CD8-positive, alpha-beta memory T cell (primary cell): ENCODE measurements around the gene MYBPC2. TPM values are rescaled to one million over a fixed set of nuclear protein-coding genes. Genes with fewer than 3 reads are reported as not detected.
A peak's percentile ranks its signal among the peaks of the same experiment; 100 is the strongest.

ENCODE experiments used
- CTCF ChIA-PET: fragments of 350-600 bp; sonication (Branson Sonifier 250); formaldehyde crosslinking; loops from one replicate; lab custom pipeline; 2021; ENCODE audit warnings: antibody characterized with exemption; lab: Charles Lee
- POLR2A ChIA-PET: fragments of 350-600 bp; sonication (Branson Sonifier 250); formaldehyde crosslinking; loops from one replicate; lab custom pipeline; 2021; ENCODE audit warnings: antibody characterized with exemption; lab: Charles Lee
- DNase-seq, 5 donors: peaks; one replicate each; pipeline versions ENCODE4 v3.0.0 to v3.0.0-alpha.2; 2020 to 2022; ENCODE audit warnings: mixed read lengths in 1 of 5
- H3K27ac ChIP-seq: one replicate; pipeline ENCODE4 v1.7.0; 2013; ENCODE audit warnings: low read depth, mild to moderate bottlenecking, low read length, moderate library complexity
- H3K27me3 ChIP-seq: 2 replicates; pipeline ENCODE4 v1.7.0; 2013; ENCODE audit warnings: low read length, mild to moderate bottlenecking; ENCODE audit not compliant: insufficient read depth, poor library complexity, severe bottlenecking
- H3K36me3 ChIP-seq: 2 replicates; pipeline ENCODE4 v1.7.0; 2013; ENCODE audit warnings: mild to moderate bottlenecking, low read length, moderate library complexity; ENCODE audit not compliant: insufficient read depth
- H3K4me1 ChIP-seq: 2 replicates; pipeline ENCODE4 v1.7.0; 2013; ENCODE audit warnings: mild to moderate bottlenecking, low read length, moderate library complexity; ENCODE audit not compliant: insufficient read depth
- H3K4me3 ChIP-seq: 2 replicates; pipeline ENCODE4 v1.7.0; 2013; ENCODE audit warnings: mild to moderate bottlenecking, low read length
- H3K9me3 ChIP-seq: 2 replicates; pipeline ENCODE4 v1.7.0; 2013; ENCODE audit warnings: mild to moderate bottlenecking, low read length
- H3K27ac Mint-ChIP-seq, 8 donors: one replicate each; pipeline ENCODE4 v1.8.0; 2020 to 2021; ENCODE audit warnings: mixed read lengths in 8 of 8, mild to moderate bottlenecking in 6 of 8, inconsistent platforms in 3 of 8, moderate library complexity in 3 of 8
- H3K27me3 Mint-ChIP-seq, 2 donors: one replicate each; pipeline ENCODE4 v1.8.0; 2020 to 2021; ENCODE audit warnings: mixed read lengths in 2 of 2, mild to moderate bottlenecking in 1 of 2, moderate library complexity in 1 of 2
- H3K36me3 Mint-ChIP-seq, 3 donors: one replicate each; pipeline ENCODE4 v1.8.0; 2020 to 2021; ENCODE audit warnings: mixed read lengths in 3 of 3, inconsistent platforms in 1 of 3, mild to moderate bottlenecking in 1 of 3
- H3K4me1 Mint-ChIP-seq, 3 donors: one replicate each; pipeline ENCODE4 v1.8.0; 2020 to 2021; ENCODE audit warnings: mixed read lengths in 3 of 3, inconsistent platforms in 1 of 3, mild to moderate bottlenecking in 1 of 3
- H3K4me3 Mint-ChIP-seq, 7 donors: one replicate each; pipeline ENCODE4 v1.8.0; 2020 to 2021; ENCODE audit warnings: mixed read lengths in 7 of 7, mild to moderate bottlenecking in 6 of 7, moderate library complexity in 4 of 7, inconsistent platforms in 2 of 7
- H3K9me3 Mint-ChIP-seq, 5 donors: one replicate each; pipeline ENCODE4 v1.8.0; 2020 to 2022; ENCODE audit warnings: mixed read lengths in 5 of 5, mild to moderate bottlenecking in 3 of 5, moderate library complexity in 2 of 5, inconsistent platforms in 1 of 5
- polyA plus RNA-seq: library from polyadenylated mRNA; unstranded; fragments of 300-500 nt; fragmentation: Illumina TruSeq; gene quantifications from one replicate; pipeline ENCODE4 v1.2.3, GENCODE V29; 2021
- total RNA-seq, 2 experiments: library from RNA; stranded (reverse); gene quantifications; one replicate each; pipeline ENCODE4 v1.2.3, GENCODE V29; 2021

The MYBPC2 gene
- total and polyA plus RNA-seq, 3 experiments from 2014 or later = 0.07 to 0.24 TPM; not detected in 1

GRCh38 chr19:50478901-50479715, 46.4 kb downstream of the MYBPC2 start:
- Mint-ChIP-seq H3K9me3 (no peaks in the 10 kb centered on the region), H3K27ac (peak overlapping the region in 2 of 8 donors; percentile 52 to 68), H3K4me1 (peaks cover 24 to 34% (median 25%) of the 10 kb centered on the region in 3 donors), H3K4me3 (peak overlapping the region in 1 of 7 donors; percentile 48), H3K36me3 (peaks cover 3 to 60% (median 5%) of the 10 kb centered on the region in 3 donors), H3K27me3 (peaks cover 0 to 2% of the 10 kb centered on the region in 2 donors)
- ChIA-PET POLR2A (interaction anchor here (0.5 to 1.0 kb wide), 4 partner anchors 18 to 103 kb away, joined by 3 to 4 read pairs (median 3); partner anchors contain the start of gene NR1H2), CTCF (interaction anchor here (1.1 kb wide), 1 partner anchor 18 kb away, joined by 3 read pairs; no protein-coding TSS in a partner anchor)
- DNase-seq = no peak
- Histone ChIP-seq H3K27me3 (no peaks in the 10 kb centered on the region), H3K9me3 (no peaks in the 10 kb centered on the region), H3K4me1 (peaks cover 26% of the 10 kb centered on the region), H3K36me3 (peaks cover 11% of the 10 kb centered on the region), H3K4me3 (no peak overlapping the region), H3K27ac (no peak overlapping the region)

- Histone ChIP-seq H3K4me1 (peaks cover 26% of the 10 kb centered on the region), H3K27me3 (no peaks in the 10 kb centered on the region), H3K9me3 (no peaks in the 10 kb centered on the region), H3K27ac (no peak overlapping the region), H3K4me3 (no peak overlapping the region), H3K36me3 (peaks cover 15% of the 10 kb centered on the region)
- Mint-ChIP-seq H3K27ac (no peak overlapping the region), H3K36me3 (peaks cover 3 to 67% (median 5%) of the 10 kb centered on the region in 3 donors), H3K9me3 (no peaks in the 10 kb centered on the region), H3K27me3 (peaks cover 0 to 2% of the 10 kb centered on the region in 2 donors), H3K4me3 (peak overlapping the region in 1 of 7 donors; percentile 54), H3K4me1 (peaks cover 24 to 34% (median 25%) of the 10 kb centered on the region in 3 donors)
- DNase-seq = no peak
- ChIA-PET CTCF (no interaction called here), POLR2A (interaction anchor here (0.6 to 1.0 kb wide), 3 partner anchors 17 to 104 kb away, joined by 3 to 4 read pairs (median 3); partner anchors contain the start of gene NR1H2)
Observed at GRCh38 chr19:50479761-50480251, 47.1 kb downstream of the MYBPC2 start.

GRCh38 chr19:50480281-50481111, 47.8 kb downstream of the MYBPC2 start:
- no peak for DNase-seq
- peaks cover 3 to 72% (median 5%) of the 10 kb centered on the region in 3 donors for H3K36me3 Mint-ChIP-seq
- no peak overlapping the region for H3K4me3 Mint-ChIP-seq
- H3K36me3 ChIP-seq = peaks cover 16% of the 10 kb centered on the region
- peaks cover 0 to 2% of the 10 kb centered on the region in 2 donors for H3K27me3 Mint-ChIP-seq
- ChIA-PET POLR2A (no interaction called here), CTCF (no interaction called here)
- H3K27ac Mint-ChIP-seq = no peak overlapping the region
- peaks cover 26% of the 10 kb centered on the region for H3K4me1 ChIP-seq
- peaks cover 22 to 32% (median 24%) of the 10 kb centered on the region in 3 donors for H3K4me1 Mint-ChIP-seq
- H3K4me3 ChIP-seq = no peak overlapping the region
- no peaks in the 10 kb centered on the region for H3K27me3 ChIP-seq
- H3K27ac ChIP-seq = no peak overlapping the region
- no peaks in the 10 kb centered on the region for H3K9me3 ChIP-seq
- H3K9me3 Mint-ChIP-seq = no peaks in the 10 kb centered on the region

- Mint-ChIP-seq H3K36me3 (peaks cover 3 to 71% (median 5%) of the 10 kb centered on the region in 3 donors), H3K4me3 (peak overlapping the region in 1 of 7 donors; percentile 54), H3K27ac (no peak overlapping the region), H3K4me1 (peaks cover 19 to 26% (median 22%) of the 10 kb centered on the region in 3 donors), H3K27me3 (peaks cover 0 to 2% of the 10 kb centered on the region in 2 donors), H3K9me3 (no peaks in the 10 kb centered on the region)
- CTCF ChIA-PET = no interaction called here
- no peak for DNase-seq
- H3K27ac ChIP-seq = no peak overlapping the region
- peaks cover 16% of the 10 kb centered on the region for H3K36me3 ChIP-seq
- no peaks in the 10 kb centered on the region for H3K9me3 ChIP-seq
- H3K27me3 ChIP-seq = no peaks in the 10 kb centered on the region
- POLR2A ChIA-PET = no interaction called here
- no peak overlapping the region for H3K4me3 ChIP-seq
- peaks cover 26% of the 10 kb centered on the region for H3K4me1 ChIP-seq
Observed at GRCh38 chr19:50481351-50482149, 48.9 kb downstream of the MYBPC2 start.

GRCh38 chr19:50482271-50482855, 49.7 kb downstream of the MYBPC2 start:
- CTCF ChIA-PET = no interaction called here
- DNase-seq = no peak
- Mint-ChIP-seq H3K27ac (peak overlapping the region in 1 of 8 donors; percentile 81), H3K27me3 (peaks cover 0 to 2% of the 10 kb centered on the region in 2 donors), H3K36me3 (peaks cover 3 to 67% (median 5%) of the 10 kb centered on the region in 3 donors), H3K4me1 (peaks cover 15 to 18% (median 17%) of the 10 kb centered on the region in 3 donors), H3K4me3 (no peak overlapping the region), H3K9me3 (no peaks in the 10 kb centered on the region)
- Histone ChIP-seq H3K9me3 (no peaks in the 10 kb centered on the region), H3K4me3 (no peak overlapping the region), H3K27ac (no peak overlapping the region), H3K27me3 (no peaks in the 10 kb centered on the region), H3K4me1 (peaks cover 21% of the 10 kb centered on the region), H3K36me3 (peaks cover 16% of the 10 kb centered on the region)
- POLR2A ChIA-PET = no interaction called here

- peak overlapping the region in 1 of 8 donors; percentile 81 for H3K27ac Mint-ChIP-seq
- ChIA-PET CTCF (interaction anchor here (0.5 kb wide), 1 partner anchor 435 kb away, joined by 3 read pairs; no protein-coding TSS in a partner anchor), POLR2A (no interaction called here)
- no peak overlapping the region for H3K27ac ChIP-seq
- H3K4me3 Mint-ChIP-seq = peak overlapping the region in 1 of 7 donors; percentile 38
- H3K27me3 Mint-ChIP-seq = no peaks in the 10 kb centered on the region
- H3K9me3 ChIP-seq = no peaks in the 10 kb centered on the region
- H3K4me3 ChIP-seq = no peak overlapping the region
- H3K4me1 ChIP-seq = peaks cover 15% of the 10 kb centered on the region
- peaks cover 3 to 62% (median 5%) of the 10 kb centered on the region in 3 donors for H3K36me3 Mint-ChIP-seq
- H3K9me3 Mint-ChIP-seq = no peaks in the 10 kb centered on the region
- peaks cover 16% of the 10 kb centered on the region for H3K36me3 ChIP-seq
- no peaks in the 10 kb centered on the region for H3K27me3 ChIP-seq
- DNase-seq = no peak
- peaks cover 10 to 13% (median 11%) of the 10 kb centered on the region in 3 donors for H3K4me1 Mint-ChIP-seq
Observed at GRCh38 chr19:50482916-50483315, 50.2 kb downstream of the MYBPC2 start.
